ENCODE data around the gene USP17L27.
"Not testable (repeated sequence)": the region's sequence is repeated elsewhere in the genome, so short reads cannot be mapped to it uniquely, and the experiment has no call there.

Gene USP17L27

GRCh38 chr4:9343848-9344247 is at the start of gene USP17L27:
Gene USP17L27, plus strand, starts transcription at chr4:9344148. Its CDS starts 0 bp downstream, at chr4:9344148.
- not testable (repeated sequence) for DNase-seq (ENCODE audit: low spot score)

- DNase-seq (ENCODE audit: low spot score), result not testable (repeated sequence)
Observed at GRCh38 chr4:9324191-9324590, 19.8 kb upstream of the USP17L27 start.

GRCh38 chr4:9324865-9325264 is 19.1 kb upstream of the USP17L27 start, which contains the start of gene USP17L24:
Gene USP17L24, plus strand, starts transcription at chr4:9325165. Its CDS starts 0 bp downstream, at chr4:9325165.
- DNase-seq (ENCODE audit: low spot score), result not testable (repeated sequence)

- DNase-seq (ENCODE audit: low spot score), result not testable (repeated sequence)
Observed at GRCh38 chr4:9329611-9330010, 14.3 kb upstream of the USP17L27 start, which contains the start of gene USP17L25. Gene USP17L25, plus strand, starts transcription at chr4:9329911. Its CDS starts 0 bp downstream, at chr4:9329911.

GRCh38 chr4:9334358-9334757 is 9.6 kb upstream of the USP17L27 start, which contains the start of gene USP17L26:
Gene USP17L26, plus strand, starts transcription at chr4:9334658. Its CDS starts 0 bp downstream, at chr4:9334658.
- DNase-seq (ENCODE audit: low spot score), result not testable (repeated sequence)

- not testable (repeated sequence) for DNase-seq (ENCODE audit: low spot score)
Observed at GRCh38 chr4:9339103-9339502, 4.8 kb upstream of the USP17L27 start, which contains the start of gene USP17L5. Gene USP17L5, plus strand, starts transcription at chr4:9339403. Its CDS starts 0 bp downstream, at chr4:9339403.

GRCh38 chr4:9348593-9348992 is 4.6 kb downstream of the USP17L27 start, which contains the start of gene USP17L28:
Gene USP17L28, plus strand, starts transcription at chr4:9348893. Its CDS starts 0 bp downstream, at chr4:9348893.
- DNase-seq (ENCODE audit: low spot score), result not testable (repeated sequence)

- not testable (repeated sequence) for DNase-seq (ENCODE audit: low spot score)
Observed at GRCh38 chr4:9350866-9351265, 6.9 kb downstream of the USP17L27 start.

- not testable (repeated sequence) for DNase-seq (ENCODE audit: low spot score)
Observed at GRCh38 chr4:9353338-9353737, 9.4 kb downstream of the USP17L27 start, which contains the start of gene USP17L29. Gene USP17L29, plus strand, starts transcription at chr4:9353638. Its CDS starts 0 bp downstream, at chr4:9353638.

GRCh38 chr4:9362829-9363228 is 18.9 kb downstream of the USP17L27 start, which contains the start of gene USP17L30:
Gene USP17L30, plus strand, starts transcription at chr4:9363129. Its CDS starts 0 bp downstream, at chr4:9363129.
- DNase-seq (ENCODE audit: low spot score), result not testable (repeated sequence)

- DNase-seq (ENCODE audit: low spot score), result not testable (repeated sequence)
Observed at GRCh38 chr4:9379881-9380280, 35.9 kb downstream of the USP17L27 start.

GRCh38 chr4:9381012-9381534 is 37.1 kb downstream of the USP17L27 start:
- DNase-seq (ENCODE audit: low spot score), result not testable (repeated sequence)

GRCh38 chr4:9384126-9384525 is 40.2 kb downstream of the USP17L27 start:
- no peak for DNase-seq (ENCODE audit: low spot score)

- not testable (repeated sequence) for DNase-seq (ENCODE audit: low spot score)
Observed at GRCh38 chr4:9389001-9389400, 45.1 kb downstream of the USP17L27 start.

All from hematopoietic multipotent progenitor cell treated with erythropoietin and hydrocortisone succinate and interleukin-3 and kit ligand, for 15 days (in vitro differentiated cells).